Mammary epithelial cell (primary cell): Measurements from ENCODE around the gene GPR84.

Experiments used
- EZH2 ChIP-seq: IDR thresholded peaks from 2 replicates; pipeline ENCODE4 v1.6.1; 2012; ENCODE audit warnings: low read length, inconsistent platforms, borderline replicate concordance
- TF ChIP-seq, protein P1 (sequence below), 2 donors: IDR thresholded peaks in 1 of 2; conservative IDR thresholded peaks in 1 of 2; 2 replicates each; pipeline ENCODE4 v1.5.1; 2011 to 2012; ENCODE audit warnings: inconsistent platforms in 2 of 2, low read length in 2 of 2, mild to moderate bottlenecking in 2 of 2, control low read depth in 1 of 2, low read depth in 1 of 2; ENCODE audit not compliant: insufficient read depth in 1 of 2; ENCODE audit errors: extremely low read depth in 1 of 2

DNA sequence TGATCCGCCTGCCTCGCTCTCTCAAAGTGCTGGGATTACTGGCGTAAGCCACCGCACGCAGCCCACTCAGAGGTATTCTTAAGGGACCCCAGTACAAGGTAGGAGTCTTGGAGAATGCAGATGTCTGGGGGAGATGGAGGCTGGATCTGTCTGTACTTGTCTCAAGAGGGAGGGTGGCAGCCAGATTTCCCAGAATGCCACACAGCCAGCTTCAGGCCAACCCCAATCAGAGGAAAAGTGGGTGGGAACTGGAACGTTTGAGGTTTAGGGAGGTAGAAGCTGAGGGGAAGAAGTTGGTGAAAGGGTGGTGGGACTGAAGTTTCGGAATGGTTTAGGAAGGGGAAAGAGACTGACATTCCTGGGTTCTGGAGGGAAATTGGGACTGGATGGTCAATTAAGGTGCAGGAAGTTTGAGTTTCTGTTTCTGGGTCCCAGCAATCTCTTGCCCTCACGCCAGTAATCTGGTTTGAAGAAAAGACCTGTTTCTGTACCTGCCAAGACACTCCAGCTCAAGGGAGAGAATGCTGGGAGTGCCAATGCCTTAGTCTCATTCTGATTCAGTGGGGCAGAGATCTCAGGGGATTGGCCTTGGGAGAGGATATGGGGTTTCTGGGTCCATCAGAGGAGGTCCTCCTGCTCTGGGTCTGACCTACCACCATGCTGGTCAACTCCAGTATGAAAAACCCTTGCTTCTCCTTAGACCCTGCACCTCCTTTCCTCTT, 28.4 kb upstream of the GPR84 start:
- TF ChIP-seq, protein P1, sequence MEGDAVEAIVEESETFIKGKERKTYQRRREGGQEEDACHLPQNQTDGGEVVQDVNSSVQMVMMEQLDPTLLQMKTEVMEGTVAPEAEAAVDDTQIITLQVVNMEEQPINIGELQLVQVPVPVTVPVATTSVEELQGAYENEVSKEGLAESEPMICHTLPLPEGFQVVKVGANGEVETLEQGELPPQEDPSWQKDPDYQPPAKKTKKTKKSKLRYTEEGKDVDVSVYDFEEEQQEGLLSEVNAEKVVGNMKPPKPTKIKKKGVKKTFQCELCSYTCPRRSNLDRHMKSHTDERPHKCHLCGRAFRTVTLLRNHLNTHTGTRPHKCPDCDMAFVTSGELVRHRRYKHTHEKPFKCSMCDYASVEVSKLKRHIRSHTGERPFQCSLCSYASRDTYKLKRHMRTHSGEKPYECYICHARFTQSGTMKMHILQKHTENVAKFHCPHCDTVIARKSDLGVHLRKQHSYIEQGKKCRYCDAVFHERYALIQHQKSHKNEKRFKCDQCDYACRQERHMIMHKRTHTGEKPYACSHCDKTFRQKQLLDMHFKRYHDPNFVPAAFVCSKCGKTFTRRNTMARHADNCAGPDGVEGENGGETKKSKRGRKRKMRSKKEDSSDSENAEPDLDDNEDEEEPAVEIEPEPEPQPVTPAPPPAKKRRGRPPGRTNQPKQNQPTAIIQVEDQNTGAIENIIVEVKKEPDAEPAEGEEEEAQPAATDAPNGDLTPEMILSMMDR (conservative IDR thresholded peaks at IDR 0.05 in 1 of 2, IDR thresholded peaks at IDR 0.05 in 1 of 2; ENCODE audit: extremely low read depth in 1 of 2, insufficient read depth in 1 of 2, low read depth in 1 of 2, low read length in 2 of 2) = no peak
- TF ChIP-seq EZH2 = no peak
